GM18498 (cell line): ENCODE data around the gene ACSF3.
A peak's percentile ranks its signal among the peaks of the same experiment; 100 is the strongest.
"Not testable (repeated sequence)": the region's sequence is repeated elsewhere in the genome, so short reads cannot be mapped to it uniquely, and the experiment has no call there.

Experiments
- ATAC-seq: cut with Tn5 transposase; IDR thresholded peaks from one replicate; pipeline ENCODE4 v1.9.1; 2021; ENCODE audit warnings: mild to moderate bottlenecking, moderate library complexity; ENCODE audit not compliant: unreplicated experiment

Gene ACSF3

DNA sequence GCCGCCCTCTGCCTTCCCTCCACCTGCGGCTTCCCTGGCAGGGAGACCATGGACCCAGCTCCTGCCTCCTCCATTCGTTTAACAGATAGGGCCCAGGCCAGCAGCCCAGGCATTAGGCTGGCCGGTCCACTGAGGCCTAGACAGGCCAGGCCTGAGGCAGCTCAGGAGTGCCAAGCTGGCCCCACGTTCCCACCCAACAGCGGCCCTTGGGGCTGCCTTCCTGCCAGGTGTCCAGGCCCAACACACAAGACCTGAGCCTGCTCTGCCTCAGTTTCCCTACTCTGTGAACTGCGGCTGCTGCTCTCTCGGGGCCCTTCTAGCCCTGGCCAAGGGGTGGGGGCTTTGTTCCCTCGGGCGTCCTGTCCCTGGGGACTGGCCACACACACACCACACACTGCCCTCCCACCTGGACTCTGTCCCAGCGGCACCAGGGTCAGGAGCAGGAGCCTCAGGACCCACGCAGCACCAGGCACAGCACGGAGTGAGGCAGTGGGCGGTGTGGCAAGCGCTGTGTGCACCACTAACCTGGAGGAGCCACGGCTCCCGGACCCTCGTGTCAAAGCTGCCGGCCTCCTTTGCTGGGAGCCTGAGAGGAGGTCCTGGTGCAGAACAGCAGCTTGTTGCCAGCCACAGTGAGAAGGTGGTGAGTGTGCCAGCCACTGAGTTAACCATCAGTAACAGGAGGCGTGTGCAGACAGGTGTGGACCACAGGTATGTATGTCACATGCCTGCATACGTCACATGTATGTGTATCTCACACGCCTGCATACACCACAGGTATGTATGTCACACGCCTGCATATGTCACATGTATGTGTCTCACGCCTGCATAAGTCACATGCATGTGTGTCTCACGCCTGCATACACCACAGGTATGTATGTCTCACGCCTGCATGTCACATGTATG, 63.3 kb downstream of the ACSF3 start:
- ATAC-seq = no peak

DNA sequence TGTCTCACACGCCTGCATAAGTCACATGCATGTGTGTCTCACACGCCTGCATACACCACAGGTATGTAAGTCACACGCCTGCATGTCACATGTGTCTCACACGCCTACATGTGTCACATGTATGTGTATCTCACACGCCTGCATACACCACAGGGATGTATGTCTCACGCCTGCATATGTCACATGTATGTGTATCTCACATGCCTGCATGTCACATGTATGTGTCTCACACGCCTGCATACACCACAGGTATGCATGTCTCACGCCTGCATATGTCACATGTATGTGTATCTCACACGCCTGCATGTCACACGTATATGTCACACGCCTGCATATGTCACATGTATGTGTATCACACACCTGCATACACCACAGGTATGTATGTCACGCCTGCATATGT, 64.1 kb downstream of the ACSF3 start:
- no peak for ATAC-seq

DNA sequence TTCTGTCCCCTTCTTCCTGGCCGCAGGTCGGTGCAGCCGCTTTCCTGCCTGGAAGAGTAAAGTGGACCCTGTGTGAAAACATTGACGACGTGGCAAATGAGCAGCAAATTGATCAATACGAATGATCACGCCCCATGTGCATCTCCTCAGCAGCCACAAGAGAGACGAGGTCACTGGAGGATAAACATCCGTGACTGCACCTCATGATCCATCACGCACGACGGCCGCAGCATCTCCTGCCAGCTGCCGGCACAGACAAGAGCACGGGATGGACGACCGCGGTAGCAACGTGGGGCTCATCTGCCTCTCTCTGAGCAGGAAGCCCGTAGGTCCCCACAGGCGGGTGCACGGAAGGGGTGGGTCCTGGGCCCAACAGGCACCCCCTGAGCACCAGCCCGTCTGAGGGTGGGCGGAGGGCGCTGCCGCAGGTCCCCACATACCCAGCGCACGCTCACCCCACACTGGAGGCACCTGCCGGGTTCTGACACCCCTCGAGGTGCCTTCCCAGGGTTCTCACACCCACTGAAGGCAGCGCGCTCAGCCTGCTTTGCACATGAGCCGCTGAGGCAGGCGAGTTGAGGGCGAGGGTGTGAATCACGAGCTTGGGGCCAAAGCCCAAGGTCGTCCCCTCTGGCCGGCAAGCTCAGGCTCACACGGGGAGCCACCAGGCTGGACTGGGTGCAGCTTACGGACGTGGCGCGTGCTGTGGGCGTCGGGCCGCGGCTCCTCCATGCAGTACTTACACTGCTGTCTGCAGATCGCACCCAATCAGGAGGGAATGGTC, 65.6 kb downstream of the ACSF3 start:
- no peak for ATAC-seq

DNA sequence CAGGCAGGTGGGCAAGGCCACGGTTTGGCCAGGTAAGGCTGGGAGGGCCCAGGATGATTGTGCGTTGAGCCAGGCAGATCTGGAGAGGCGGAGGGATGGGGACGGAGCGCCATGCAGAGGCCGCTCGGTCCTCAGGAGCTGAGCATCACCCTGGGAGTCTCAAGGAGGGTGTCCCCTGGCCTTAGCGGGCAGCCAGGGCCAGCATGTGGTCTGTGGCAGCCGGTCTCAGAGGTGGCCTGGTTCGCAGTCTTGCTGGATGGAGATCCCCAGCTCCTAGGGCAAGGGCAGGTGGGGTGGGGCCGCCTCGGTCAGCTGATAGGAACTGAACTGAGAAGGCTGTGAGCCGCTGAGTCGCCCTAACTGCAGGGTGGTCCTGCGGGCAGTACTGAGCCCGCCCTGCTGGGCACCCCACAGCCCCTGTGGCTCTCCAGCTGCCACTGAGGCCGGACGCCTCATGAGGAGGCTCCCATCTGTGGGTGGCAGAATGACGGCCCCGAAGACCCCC, 66.2 kb downstream of the ACSF3 start:
- no peak for ATAC-seq

DNA sequence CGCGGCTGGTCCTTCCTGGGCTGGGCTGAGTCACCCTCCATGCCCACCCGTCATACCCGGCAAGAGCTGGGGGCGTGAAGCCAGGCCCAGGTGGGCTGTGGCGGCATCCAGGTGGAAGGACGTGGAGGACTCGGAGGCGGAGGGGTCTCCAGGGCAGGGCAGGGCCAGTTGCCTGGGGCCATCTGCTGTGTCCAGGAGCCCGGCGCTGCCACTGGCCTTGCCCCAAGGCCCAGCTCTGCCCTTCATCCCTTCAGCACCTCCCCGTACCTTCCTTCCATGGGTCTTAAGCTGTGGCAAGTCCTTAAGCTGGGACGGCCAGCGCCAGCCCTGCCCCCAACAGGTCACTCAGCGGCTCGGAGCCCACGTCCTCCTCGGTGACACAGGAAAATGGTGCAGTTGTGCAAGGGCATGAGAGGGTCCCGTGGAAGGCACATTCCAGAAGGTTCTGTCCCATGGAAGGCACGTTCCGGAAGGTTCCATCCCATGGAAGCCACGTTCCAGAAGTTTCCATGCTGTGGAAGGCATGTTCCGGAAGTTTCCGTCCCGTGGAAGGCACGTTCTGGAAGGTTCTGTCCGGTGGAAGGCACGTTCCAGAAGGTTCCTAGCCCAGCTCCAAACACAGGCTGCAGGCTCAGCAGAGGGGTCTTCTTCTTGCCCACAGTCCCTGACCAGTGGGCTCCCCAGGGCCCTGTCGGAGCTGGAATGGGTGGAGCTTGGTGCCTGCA, 67.5 kb downstream of the ACSF3 start:
- no peak for ATAC-seq

DNA sequence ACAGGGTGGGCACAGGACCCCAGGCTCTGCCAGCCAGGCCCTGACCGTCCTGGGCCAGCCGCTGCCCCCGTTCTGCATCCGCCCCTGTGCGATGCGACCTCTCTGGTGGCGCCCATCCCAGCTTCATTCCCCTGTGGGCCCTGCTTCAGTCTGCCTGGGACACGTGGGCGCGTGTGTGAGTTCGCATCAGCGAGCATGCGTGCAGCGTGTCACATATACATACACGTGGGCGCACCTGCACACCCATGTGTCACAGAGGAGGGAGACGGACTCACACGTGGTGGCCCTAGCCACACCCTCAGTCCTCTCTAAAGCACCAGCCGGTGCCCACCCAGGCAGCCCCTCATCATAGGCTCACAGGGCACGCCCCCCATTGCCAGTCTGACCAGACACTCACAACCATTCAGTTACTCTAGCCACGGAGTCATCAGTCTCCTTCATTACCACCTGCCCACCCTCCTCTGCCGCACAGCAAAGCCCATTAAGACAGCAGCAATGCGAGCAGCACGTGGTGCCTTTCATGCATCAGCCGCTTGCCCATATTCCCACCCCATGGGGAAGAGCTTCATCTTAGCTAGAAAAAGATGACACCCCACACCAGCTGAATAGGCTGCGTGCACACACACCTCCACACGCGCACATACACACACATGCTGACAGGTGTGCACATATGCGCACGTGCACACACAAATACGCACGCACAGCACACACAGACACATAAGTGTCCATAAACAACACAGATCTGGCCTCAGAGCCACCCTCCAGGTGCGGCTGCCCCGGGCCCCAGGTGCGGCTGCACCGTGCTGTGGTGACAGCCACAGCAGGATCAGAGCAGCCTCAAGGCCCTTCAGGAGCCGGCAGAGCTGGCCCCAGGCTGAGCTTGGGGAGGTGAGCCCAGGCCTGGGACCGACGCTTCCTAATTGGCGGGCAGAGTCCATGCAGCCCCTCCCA, 68.4 kb downstream of the ACSF3 start:
- ATAC-seq = no peak

DNA sequence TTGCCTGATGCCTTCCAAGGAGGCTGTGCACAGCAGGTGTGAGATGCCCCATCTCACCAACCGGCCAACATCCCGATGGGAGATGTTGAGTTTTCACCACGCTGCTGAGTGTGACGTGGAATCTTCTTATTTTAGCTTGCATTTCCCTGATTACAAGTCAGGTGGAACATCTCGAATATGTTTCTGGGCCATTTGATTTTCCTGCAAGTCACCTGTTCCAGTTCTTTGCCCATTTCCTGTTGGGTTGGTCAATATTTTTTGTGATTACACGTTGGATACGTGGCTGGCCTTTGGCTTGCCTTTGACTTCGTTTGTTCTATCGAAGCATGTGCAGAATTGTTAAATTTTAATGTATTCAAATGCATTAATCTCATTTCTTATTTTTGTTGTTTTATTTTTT, 69.6 kb downstream of the ACSF3 start:
- ATAC-seq = no peak

DNA sequence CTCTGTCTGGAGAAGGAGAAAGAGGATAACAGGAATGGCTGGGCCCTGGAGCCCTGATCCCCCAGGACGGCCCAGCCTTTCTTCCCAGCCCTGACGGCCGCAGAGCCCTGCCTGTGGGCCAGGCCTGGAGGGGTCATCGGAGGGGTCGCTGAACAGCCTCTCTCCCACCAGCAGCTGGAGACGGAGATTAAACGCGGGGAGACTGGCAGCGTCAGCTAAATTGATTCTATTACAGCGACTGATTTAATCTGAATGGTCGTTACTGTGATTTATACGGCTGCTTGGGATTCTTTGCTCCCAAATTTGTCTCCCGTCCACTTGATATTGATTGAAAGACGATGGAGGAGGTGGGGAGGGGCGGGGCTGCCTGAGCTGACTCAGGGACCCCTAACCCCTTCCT, 70.8 kb downstream of the ACSF3 start:
- ATAC-seq = no peak

DNA sequence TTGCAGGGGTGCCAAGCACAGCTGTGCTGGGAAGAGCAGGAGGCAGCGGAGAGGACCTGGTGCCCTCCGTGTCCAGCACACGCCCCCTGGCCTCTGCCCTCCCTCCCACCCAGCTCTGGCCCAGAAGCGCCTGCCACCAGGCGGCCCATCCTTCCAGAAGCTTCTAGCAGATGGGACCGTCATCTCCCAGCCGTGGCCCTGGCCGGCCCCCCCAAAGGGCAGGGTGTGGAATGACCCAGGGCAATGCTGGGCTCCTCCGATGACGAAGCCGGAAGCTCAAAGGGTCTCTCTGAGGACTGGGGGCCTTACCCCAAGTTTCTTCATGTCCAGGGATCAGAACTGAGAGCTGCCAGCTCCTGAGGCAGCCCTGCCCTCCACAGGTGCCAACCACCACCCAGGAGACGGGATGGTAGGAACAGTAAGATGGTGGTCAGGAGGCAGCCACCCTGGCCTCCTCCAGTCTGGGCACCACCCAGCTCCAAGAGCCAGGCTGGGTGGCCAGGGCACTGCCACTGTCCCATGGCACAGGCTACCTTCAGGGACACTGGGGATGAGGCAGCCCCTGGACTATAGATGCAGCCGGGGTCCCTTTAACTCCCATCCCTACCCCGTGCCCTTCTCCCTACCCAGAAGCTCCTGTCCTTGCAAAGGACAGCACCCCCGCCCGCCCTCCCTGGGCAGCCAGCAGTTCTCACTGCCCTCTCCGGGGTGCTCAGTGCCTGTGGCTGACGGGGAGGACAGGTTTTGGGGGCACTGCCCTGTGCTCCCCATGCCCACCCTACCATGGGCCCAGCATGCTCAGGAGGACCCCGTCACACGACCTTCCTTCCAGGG, 71.4 kb downstream of the ACSF3 start:
- ATAC-seq = no peak

DNA sequence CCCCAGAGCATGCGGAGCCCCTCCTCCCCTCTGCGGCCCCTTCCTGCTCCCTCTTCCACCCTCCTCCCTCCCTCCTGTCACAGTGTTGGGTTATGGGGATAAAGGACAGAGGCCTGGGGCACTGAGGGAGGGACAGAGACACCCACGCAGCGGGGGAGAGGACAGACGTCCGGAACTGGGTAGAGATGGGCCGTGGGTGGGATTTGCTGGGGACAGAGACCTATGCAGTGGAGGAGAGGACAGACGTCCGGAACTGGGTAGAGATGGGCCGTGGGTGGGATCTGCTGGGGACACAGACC, 72.0 kb downstream of the ACSF3 start:
- ATAC-seq = not testable (repeated sequence)

DNA sequence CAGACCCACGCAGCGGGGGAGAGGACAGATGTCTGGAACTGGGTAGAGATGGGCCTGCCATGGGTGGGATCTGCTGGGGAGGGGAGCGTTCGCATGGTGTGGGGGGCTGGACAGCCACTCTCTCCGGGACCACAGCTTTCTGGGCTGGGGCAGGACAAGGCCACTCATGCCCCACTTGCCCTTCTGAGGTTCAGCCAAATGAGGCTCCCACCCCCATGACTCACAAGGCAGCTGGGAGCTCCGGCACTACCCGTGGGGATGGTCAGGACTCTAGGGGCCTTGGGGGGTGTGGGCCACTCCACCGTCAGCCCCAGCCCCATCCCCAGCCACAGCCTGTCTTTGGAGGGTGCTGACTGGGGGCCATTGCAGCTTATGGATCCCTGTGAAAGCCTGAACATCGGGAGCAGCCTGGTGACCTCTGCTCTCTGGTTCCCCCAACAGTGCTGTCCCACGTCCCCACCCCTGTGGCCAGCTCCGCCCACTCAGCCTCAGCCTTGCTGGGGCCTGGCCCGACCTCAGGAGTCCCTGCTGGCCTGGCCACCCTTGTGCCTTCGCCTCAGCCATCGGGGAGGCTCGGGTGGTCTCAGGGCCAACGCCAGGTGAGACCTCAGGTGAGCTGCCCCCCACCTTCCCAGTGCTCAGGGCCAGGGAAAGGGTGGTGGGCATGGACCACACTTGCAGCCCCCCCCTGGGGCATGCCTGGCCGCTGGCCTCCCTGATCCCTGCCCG, 73.2 kb downstream of the ACSF3 start:
- no peak for ATAC-seq

DNA sequence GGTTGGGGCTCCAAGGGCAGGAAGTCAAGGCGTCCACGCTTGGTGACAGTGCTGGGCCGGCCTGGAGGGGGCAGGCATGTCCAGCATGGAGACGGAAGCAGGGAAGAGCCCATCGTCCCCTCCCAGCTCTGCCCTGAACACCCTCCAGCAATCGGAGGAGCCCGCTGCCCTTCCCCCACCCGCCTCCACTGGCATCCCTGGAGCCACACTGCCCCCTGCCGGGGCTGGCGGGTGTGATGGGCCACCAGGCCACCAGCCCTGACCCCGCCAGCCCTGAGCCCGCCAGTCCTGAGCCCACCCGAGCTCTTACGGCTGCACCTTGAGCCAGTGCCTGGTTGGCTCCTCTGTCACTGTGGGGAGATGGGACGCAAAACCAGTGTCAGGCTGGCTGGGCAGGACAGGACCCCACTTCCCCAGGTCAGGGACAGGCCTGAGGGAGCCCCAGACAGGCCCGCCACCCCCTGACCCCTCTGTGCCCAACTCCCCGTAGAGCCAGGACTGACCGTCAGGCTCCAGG, 73.8 kb downstream of the ACSF3 start:
- ATAC-seq = no peak

DNA sequence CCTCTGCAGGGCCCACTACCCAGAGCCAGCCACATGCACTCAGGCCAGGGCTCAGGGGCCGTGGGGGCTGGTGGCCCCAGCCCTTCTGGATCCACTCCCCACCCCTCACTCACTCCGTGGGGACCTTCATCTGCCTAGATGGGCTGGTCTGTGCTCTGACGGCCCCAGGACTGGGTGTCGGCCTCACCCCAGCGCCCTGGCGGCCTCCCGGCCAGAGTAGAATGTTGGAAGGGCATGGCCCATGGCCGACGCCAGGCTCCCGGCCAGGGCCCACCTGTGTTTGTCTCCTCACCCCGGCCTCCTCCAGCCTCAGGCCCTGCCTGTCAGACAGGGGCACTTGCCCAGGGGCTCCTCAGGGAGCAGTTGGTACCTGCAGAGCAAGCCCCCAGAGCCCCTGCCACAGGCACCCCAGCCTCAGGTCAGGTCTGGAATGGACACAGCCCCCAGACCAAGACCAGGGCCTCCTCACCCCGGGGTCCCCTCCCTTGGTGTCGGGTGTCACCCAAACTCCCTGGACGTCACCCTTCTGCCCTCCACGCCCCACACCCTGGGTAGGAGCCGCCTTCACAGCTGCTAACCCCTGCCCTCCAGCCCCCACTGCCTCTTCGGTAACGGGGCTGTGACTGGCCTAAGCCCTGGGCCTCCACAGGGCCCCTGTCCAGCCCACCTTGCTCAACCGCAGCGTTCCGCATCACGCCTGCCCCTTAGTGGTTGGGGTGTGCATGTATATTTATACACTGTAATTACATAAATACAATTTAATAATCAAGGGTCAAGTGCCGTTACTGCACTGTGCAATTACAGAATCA, 74.9 kb downstream of the ACSF3 start:
- ATAC-seq = no peak

DNA sequence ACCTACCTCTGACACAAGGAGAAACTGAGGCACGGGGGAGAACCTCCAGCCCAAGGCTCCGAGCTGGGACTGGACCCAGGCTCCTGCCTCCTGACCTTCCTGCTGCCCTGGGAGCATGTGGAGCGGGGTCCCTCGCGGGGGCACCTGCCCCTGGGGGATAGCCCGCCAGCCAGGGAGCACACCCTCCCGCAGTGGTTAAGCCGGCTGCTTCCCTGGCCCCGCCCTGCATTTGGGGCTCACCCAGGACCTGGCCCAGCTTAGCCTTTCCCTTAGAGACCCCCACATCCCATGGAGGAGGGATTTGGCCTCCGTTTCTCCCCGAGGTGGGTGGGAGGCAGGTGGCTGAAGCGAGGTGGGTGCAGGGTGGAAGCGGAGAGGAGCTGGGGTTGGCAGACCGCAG, 76.1 kb downstream of the ACSF3 start:
- ATAC-seq = no peak

DNA sequence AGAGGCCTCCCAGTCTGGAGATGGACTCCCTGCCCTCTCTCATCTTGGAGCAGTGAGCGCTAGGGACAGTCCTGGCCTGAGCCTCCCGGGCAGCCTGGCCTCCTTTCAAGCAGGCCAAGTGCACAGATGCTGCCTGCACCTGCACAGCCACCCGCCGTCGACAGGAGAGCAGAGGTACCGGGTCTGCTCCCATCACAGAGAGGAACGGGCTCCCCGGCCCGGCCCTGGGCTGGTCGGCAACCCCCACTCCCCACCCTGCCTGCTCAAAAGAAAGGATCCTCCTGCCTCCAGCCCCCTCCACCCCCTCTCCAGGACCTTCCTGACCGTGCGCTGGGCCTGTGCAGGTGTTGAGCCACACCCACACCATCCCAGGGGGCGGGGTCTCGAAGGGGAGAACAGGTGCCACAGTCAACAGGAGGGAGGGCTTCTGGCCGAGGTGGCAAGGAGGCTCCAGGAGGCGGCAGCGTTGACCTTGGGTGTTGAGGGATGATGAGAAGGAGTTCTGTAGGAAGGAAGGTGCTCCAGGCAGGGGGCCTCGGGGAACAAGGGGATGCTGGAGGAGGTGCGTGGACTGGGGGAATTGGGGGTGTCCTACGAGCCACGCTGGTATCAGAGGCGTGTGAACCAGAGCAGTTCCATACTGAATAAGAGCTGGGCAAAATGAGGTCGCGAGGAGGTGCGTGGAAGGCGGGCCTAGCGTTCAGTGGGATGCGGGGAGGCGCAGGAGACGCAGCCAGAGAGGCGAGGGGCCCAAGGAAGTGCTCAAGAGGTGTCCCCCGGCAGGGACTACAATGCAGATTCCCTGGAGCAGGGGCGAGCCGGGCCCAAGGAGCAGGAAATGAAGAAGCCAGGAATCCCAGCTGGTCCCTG, 76.9 kb downstream of the ACSF3 start:
- ATAC-seq = no peak

DNA sequence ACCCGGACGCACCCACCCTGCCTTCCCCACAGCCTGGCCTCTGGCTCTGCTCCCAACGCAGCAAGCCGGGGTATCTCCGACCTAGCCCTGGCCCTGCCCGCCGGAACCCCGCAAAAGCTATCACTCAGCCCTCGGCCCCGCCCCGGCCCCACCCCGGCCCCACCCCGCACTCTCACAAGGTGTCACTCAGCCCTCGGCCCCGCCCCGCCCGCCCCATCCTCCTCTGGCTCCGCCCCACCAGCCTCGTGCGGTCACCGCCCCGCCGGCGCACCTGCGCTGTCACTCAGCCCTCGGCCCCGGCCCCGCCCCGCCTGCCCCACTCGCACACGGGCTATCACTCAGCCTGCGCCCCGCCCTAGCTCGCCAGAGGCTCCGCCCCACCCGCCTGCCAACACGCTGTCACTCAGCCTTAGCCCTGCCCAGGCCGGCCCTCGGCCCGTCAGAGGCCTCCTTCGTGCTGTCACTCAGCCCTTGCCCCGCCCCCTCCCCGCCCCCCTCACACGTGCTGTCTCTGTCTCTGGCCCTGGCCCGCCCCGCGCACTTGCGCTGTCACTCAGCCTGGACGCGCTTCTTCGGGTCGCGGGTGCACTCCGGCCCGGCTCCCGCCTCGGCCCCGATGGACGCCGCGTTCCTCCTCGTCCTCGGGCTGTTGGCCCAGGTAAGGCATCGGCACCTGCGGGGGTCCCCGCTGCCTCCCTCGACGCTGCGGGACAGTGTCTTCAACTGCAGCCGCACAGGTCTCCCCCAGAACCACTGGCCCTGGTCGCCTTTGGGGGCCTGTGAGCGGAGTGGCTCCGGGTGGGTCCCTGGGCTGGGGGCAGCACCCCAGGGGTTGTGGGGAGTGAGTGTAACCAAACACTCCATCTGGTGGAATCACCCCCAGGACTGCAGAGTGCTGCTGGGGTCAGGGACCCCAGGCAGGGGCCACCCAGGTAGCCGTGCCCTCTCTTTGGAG, 77.8 kb downstream of the ACSF3 start, which contains the start of gene CDH15:
Gene CDH15 (plus strand): TSS at position 533 of the 955 bp plus-strand sequence. CDS start 84 bp downstream, at position 617.
- ATAC-seq = peak; percentile 85
